ENCODE results near the gene TCERG1L. TPM values are rescaled to one million over a fixed set of nuclear protein-coding genes. Genes with fewer than 3 reads are reported as not detected.
A peak's percentile ranks its signal among the peaks of the same experiment; 100 is the strongest.

TCERG1L gene
- total and polyA plus RNA-seq, 3 experiments from 2014 or later = 0.07 to 0.93 (median 0.68) TPM

DNA sequence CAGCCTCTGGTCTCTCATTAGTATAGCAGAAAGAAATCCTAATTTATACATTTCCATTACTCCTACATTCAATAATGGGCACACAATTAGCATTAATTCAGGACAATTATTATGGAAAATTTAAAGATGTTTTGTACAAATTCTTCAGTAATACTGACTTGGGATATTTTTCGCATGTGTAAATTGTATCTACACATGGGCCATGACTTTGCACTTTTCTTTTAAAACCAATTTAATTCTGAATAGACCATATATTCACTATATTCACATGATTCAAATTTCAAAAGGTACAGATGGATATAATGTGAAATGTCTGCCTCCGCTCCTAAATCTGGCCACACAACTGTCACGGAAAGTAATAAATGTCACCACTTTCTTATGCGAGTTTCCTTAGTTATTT, 123.0 kb downstream of the TCERG1L start:
- Histone ChIP-seq H3K9me3 (ENCODE audit: low read length) (no peaks in the 10 kb centered on the region), H3K27ac (ENCODE audit: low read depth, low read length) (no peak overlapping the region), H3K4me3 (ENCODE audit: low read length) (no peak overlapping the region), H3K4me1 (ENCODE audit: insufficient read depth, low read length) (no peaks in the 10 kb centered on the region), H3K27me3 (ENCODE audit: insufficient read depth, low read length, poor library complexity, severe bottlenecking) (no peaks in the 10 kb centered on the region), H3K36me3 (ENCODE audit: insufficient read depth, low read length) (no peaks in the 10 kb centered on the region)
- Mint-ChIP-seq H3K4me3 (no peak overlapping the region), H3K9me3 (peaks cover 0 to 17% (median 14%) of the 10 kb centered on the region in 5 donors), H3K4me1 (no peaks in the 10 kb centered on the region), H3K36me3 (no peaks in the 10 kb centered on the region), H3K27ac (no peak overlapping the region), H3K27me3 (peaks cover 0 to 3% of the 10 kb centered on the region in 2 donors)
- no peak for DNase-seq
- ChIA-PET CTCF (no interaction called here), POLR2A (no interaction called here)

- Mint-ChIP-seq H3K27ac (no peak overlapping the region), H3K36me3 (no peaks in the 10 kb centered on the region)
- CTCF ChIA-PET = no interaction called here
Measured at GRCh38 chr10:131187926-131188325, 123.6 kb downstream of the TCERG1L start.

GRCh38 chr10:131187274-131187673, 124.2 kb downstream of the TCERG1L start:
- H3K27me3 Mint-ChIP-seq = peaks cover 0 to 3% of the 10 kb centered on the region in 2 donors

More at GRCh38 chr10:131187926-131188325, 123.6 kb downstream of the TCERG1L start:
- Mint-ChIP-seq H3K4me3 (no peak overlapping the region), H3K9me3 (peaks cover 0 to 13% (median 10%) of the 10 kb centered on the region in 5 donors), H3K27me3 (peaks cover 0 to 3% of the 10 kb centered on the region in 2 donors), H3K4me1 (no peaks in the 10 kb centered on the region)
- DNase-seq = no peak
- Histone ChIP-seq H3K36me3 (ENCODE audit: insufficient read depth, low read length) (no peaks in the 10 kb centered on the region), H3K4me3 (ENCODE audit: low read length) (no peak overlapping the region), H3K27me3 (ENCODE audit: insufficient read depth, low read length, poor library complexity, severe bottlenecking) (no peaks in the 10 kb centered on the region), H3K27ac (ENCODE audit: low read depth, low read length) (no peak overlapping the region), H3K4me1 (ENCODE audit: insufficient read depth, low read length) (no peaks in the 10 kb centered on the region), H3K9me3 (ENCODE audit: low read length) (no peaks in the 10 kb centered on the region)
- POLR2A ChIA-PET = no interaction called here

GRCh38 chr10:131186547-131187253, 124.8 kb downstream of the TCERG1L start:
- H3K36me3 Mint-ChIP-seq = no peaks in the 10 kb centered on the region
- H3K27me3 ChIP-seq (ENCODE audit: insufficient read depth, low read length, poor library complexity, severe bottlenecking) = no peaks in the 10 kb centered on the region
- H3K4me3 Mint-ChIP-seq = no peak overlapping the region
- no peaks in the 10 kb centered on the region for H3K36me3 ChIP-seq (ENCODE audit: insufficient read depth, low read length)
- H3K4me1 Mint-ChIP-seq = no peaks in the 10 kb centered on the region
- H3K9me3 Mint-ChIP-seq = peaks cover 0 to 6% (median 5%) of the 10 kb centered on the region in 5 donors
- no peak overlapping the region for H3K27ac Mint-ChIP-seq
- ChIA-PET CTCF (no interaction called here), POLR2A (no interaction called here)
- H3K27ac ChIP-seq (ENCODE audit: low read depth, low read length) = no peak overlapping the region
- H3K4me3 ChIP-seq (ENCODE audit: low read length) = no peak overlapping the region
- H3K4me1 ChIP-seq (ENCODE audit: insufficient read depth, low read length) = no peaks in the 10 kb centered on the region
- H3K27me3 Mint-ChIP-seq = peaks cover 0 to 3% of the 10 kb centered on the region in 2 donors
- H3K9me3 ChIP-seq (ENCODE audit: low read length) = no peaks in the 10 kb centered on the region
- no peak for DNase-seq

More at GRCh38 chr10:131187274-131187673, 124.2 kb downstream of the TCERG1L start:
- DNase-seq = no peak
- CTCF ChIA-PET = no interaction called here
- Mint-ChIP-seq H3K4me3 (no peak overlapping the region), H3K36me3 (no peaks in the 10 kb centered on the region), H3K27ac (peak overlapping the region in 1 of 8 donors; percentile 47), H3K4me1 (no peaks in the 10 kb centered on the region), H3K9me3 (peaks cover 0 to 9% (median 6%) of the 10 kb centered on the region in 5 donors)
- Histone ChIP-seq H3K27me3 (ENCODE audit: insufficient read depth, low read length, poor library complexity, severe bottlenecking) (no peaks in the 10 kb centered on the region), H3K9me3 (ENCODE audit: low read length) (no peaks in the 10 kb centered on the region), H3K4me1 (ENCODE audit: insufficient read depth, low read length) (no peaks in the 10 kb centered on the region), H3K36me3 (ENCODE audit: insufficient read depth, low read length) (no peaks in the 10 kb centered on the region), H3K4me3 (ENCODE audit: low read length) (no peak overlapping the region), H3K27ac (ENCODE audit: low read depth, low read length) (no peak overlapping the region)
- POLR2A ChIA-PET = no interaction called here

DNA sequence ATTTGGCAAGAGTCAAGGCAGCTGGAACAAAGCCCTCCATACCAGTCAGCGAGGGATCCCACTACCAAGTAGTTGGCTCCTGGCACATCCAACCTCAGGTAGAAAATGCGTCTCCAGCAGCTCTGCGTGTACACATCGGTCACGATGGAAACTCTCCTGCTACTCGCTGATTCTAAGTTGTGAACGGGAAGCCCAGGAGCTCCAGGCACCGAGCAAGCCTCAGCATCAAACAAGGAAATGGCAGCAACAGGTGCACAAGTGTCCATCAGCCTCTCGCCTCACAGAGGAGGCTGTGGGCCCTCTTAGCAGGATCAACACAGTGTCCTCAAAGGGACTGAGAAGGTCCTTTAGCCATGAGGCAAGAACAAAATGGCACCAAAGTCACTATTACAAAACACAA, 127.0 kb downstream of the TCERG1L start:
- POLR2A ChIA-PET = no interaction called here
- Mint-ChIP-seq H3K27me3 (peaks cover 0 to 3% of the 10 kb centered on the region in 2 donors), H3K9me3 (peaks cover 0 to 2% (median 0%) of the 10 kb centered on the region in 5 donors), H3K27ac (no peak overlapping the region), H3K4me1 (no peaks in the 10 kb centered on the region), H3K4me3 (no peak overlapping the region), H3K36me3 (no peaks in the 10 kb centered on the region)
- Histone ChIP-seq H3K27ac (ENCODE audit: low read depth, low read length) (no peak overlapping the region), H3K36me3 (ENCODE audit: insufficient read depth, low read length) (no peaks in the 10 kb centered on the region), H3K4me1 (ENCODE audit: insufficient read depth, low read length) (no peaks in the 10 kb centered on the region), H3K27me3 (ENCODE audit: insufficient read depth, low read length, poor library complexity, severe bottlenecking) (no peaks in the 10 kb centered on the region), H3K4me3 (ENCODE audit: low read length) (no peak overlapping the region), H3K9me3 (ENCODE audit: low read length) (no peaks in the 10 kb centered on the region)
- DNase-seq = no peak
- CTCF ChIA-PET = no interaction called here

- no peaks in the 10 kb centered on the region for H3K4me1 ChIP-seq (ENCODE audit: insufficient read depth, low read length)
- H3K27me3 ChIP-seq (ENCODE audit: insufficient read depth, low read length, poor library complexity, severe bottlenecking) = no peaks in the 10 kb centered on the region
- H3K4me3 ChIP-seq (ENCODE audit: low read length) = no peak overlapping the region
- no peaks in the 10 kb centered on the region for H3K36me3 Mint-ChIP-seq
- peaks cover 0 to 2% (median 0%) of the 10 kb centered on the region in 5 donors for H3K9me3 Mint-ChIP-seq
- H3K27ac ChIP-seq (ENCODE audit: low read depth, low read length) = no peak overlapping the region
- H3K4me1 Mint-ChIP-seq = no peaks in the 10 kb centered on the region
- no peaks in the 10 kb centered on the region for H3K36me3 ChIP-seq (ENCODE audit: insufficient read depth, low read length)
- no peaks in the 10 kb centered on the region for H3K9me3 ChIP-seq (ENCODE audit: low read length)
- H3K27me3 Mint-ChIP-seq = peaks cover 0 to 3% of the 10 kb centered on the region in 2 donors
- ChIA-PET CTCF (no interaction called here), POLR2A (no interaction called here)
- H3K27ac Mint-ChIP-seq = no peak overlapping the region
- H3K4me3 Mint-ChIP-seq = no peak overlapping the region
- DNase-seq = no peak
Measured at GRCh38 chr10:131183546-131184045, 127.9 kb downstream of the TCERG1L start.

DNA sequence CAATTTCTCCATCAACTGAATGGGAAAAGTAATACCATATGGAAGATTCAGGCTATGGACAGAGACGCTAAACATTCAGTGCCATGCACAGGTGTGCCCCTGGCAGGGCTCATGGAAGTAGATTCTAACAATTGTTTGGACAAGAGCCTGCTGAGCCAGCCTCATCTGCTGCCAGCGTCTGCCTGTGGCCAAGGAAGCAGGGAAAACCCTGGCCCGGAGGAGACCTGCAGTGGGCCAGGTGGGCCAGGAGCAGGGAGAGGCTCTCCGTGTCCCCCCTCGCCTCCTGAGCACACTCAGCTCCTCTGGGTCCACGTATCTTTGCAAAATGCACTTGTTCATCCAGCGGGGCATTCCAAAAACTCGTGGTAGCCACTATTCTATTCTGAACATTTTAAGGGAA, 130.1 kb downstream of the TCERG1L start:
- ChIA-PET CTCF (no interaction called here), POLR2A (no interaction called here)
- Histone ChIP-seq H3K27me3 (ENCODE audit: insufficient read depth, low read length, poor library complexity, severe bottlenecking) (no peaks in the 10 kb centered on the region), H3K27ac (ENCODE audit: low read depth, low read length) (no peak overlapping the region), H3K9me3 (ENCODE audit: low read length) (no peaks in the 10 kb centered on the region), H3K4me1 (ENCODE audit: insufficient read depth, low read length) (no peaks in the 10 kb centered on the region), H3K36me3 (ENCODE audit: insufficient read depth, low read length) (no peaks in the 10 kb centered on the region), H3K4me3 (ENCODE audit: low read length) (no peak overlapping the region)
- no peak overlapping the region for H3K27ac Mint-ChIP-seq
- peaks cover 0 to 3% of the 10 kb centered on the region in 2 donors for H3K27me3 Mint-ChIP-seq
- no peak for DNase-seq
- H3K4me1 Mint-ChIP-seq = no peaks in the 10 kb centered on the region
- H3K36me3 Mint-ChIP-seq = no peaks in the 10 kb centered on the region
- H3K4me3 Mint-ChIP-seq = no peak overlapping the region
- peaks cover 0 to 2% (median 0%) of the 10 kb centered on the region in 5 donors for H3K9me3 Mint-ChIP-seq

- no peak overlapping the region for H3K4me3 Mint-ChIP-seq
- peaks cover 0 to 3% of the 10 kb centered on the region in 2 donors for H3K27me3 Mint-ChIP-seq
- no peak overlapping the region for H3K27ac Mint-ChIP-seq
- no peak overlapping the region for H3K4me3 ChIP-seq (ENCODE audit: low read length)
- no peaks in the 10 kb centered on the region for H3K4me1 ChIP-seq (ENCODE audit: insufficient read depth, low read length)
- no peak for DNase-seq
- ChIA-PET CTCF (no interaction called here), POLR2A (no interaction called here)
- no peaks in the 10 kb centered on the region for H3K4me1 Mint-ChIP-seq
- H3K27me3 ChIP-seq (ENCODE audit: insufficient read depth, low read length, poor library complexity, severe bottlenecking) = no peaks in the 10 kb centered on the region
- H3K36me3 ChIP-seq (ENCODE audit: insufficient read depth, low read length) = no peaks in the 10 kb centered on the region
- H3K36me3 Mint-ChIP-seq = no peaks in the 10 kb centered on the region
- H3K9me3 Mint-ChIP-seq = peaks cover 0 to 2% (median 0%) of the 10 kb centered on the region in 5 donors
- H3K27ac ChIP-seq (ENCODE audit: low read depth, low read length) = no peak overlapping the region
- no peaks in the 10 kb centered on the region for H3K9me3 ChIP-seq (ENCODE audit: low read length)
Measured at GRCh38 chr10:131180740-131181415, 130.6 kb downstream of the TCERG1L start.
